ENCODE data around the gene AKAP6.

Gene AKAP6

GRCh38 chr14:32588448-32589320, 259.6 kb downstream of the AKAP6 start:
- DNase-seq (ENCODE audit: low read depth) = peak; percentile 66

- no peak for DNase-seq (ENCODE audit: low read depth)
Observed at GRCh38 chr14:32590157-32590556, 261.1 kb downstream of the AKAP6 start.

- peak; percentile 87 for DNase-seq (ENCODE audit: low read depth)
Observed at GRCh38 chr14:32593290-32593942, 264.3 kb downstream of the AKAP6 start.

- DNase-seq (ENCODE audit: low read depth) = peak; percentile 74
Observed at GRCh38 chr14:32594766-32595165, 265.7 kb downstream of the AKAP6 start.

- no peak for DNase-seq (ENCODE audit: low read depth)
Observed at GRCh38 chr14:32595497-32595896, 266.4 kb downstream of the AKAP6 start.

GRCh38 chr14:32596390-32596789, 267.3 kb downstream of the AKAP6 start:
- DNase-seq (ENCODE audit: low read depth) = peak; percentile 58

- peak; percentile 56 for DNase-seq (ENCODE audit: low read depth)
Observed at GRCh38 chr14:32597771-32598170, 268.7 kb downstream of the AKAP6 start.

GRCh38 chr14:32601069-32601468, 272.0 kb downstream of the AKAP6 start:
- DNase-seq (ENCODE audit: low read depth) = no peak

- DNase-seq (ENCODE audit: low read depth) = no peak
Observed at GRCh38 chr14:32601906-32602305, 272.8 kb downstream of the AKAP6 start.

GRCh38 chr14:32602699-32603098, 273.6 kb downstream of the AKAP6 start:
- no peak for DNase-seq (ENCODE audit: low read depth)

- DNase-seq (ENCODE audit: low read depth) = no peak
Observed at GRCh38 chr14:32603992-32604565, 275.0 kb downstream of the AKAP6 start.

- DNase-seq (ENCODE audit: low read depth) = no peak
Observed at GRCh38 chr14:32606301-32606700, 277.2 kb downstream of the AKAP6 start.

- no peak for DNase-seq (ENCODE audit: low read depth)
Observed at GRCh38 chr14:32607399-32607798, 278.3 kb downstream of the AKAP6 start.

- DNase-seq (ENCODE audit: low read depth) = no peak
Observed at GRCh38 chr14:32608857-32609256, 279.8 kb downstream of the AKAP6 start.

GRCh38 chr14:32609388-32609787, 280.3 kb downstream of the AKAP6 start:
- DNase-seq (ENCODE audit: low read depth) = no peak

- DNase-seq (ENCODE audit: low read depth) = peak; percentile 87
Observed at GRCh38 chr14:32611752-32612151, 282.7 kb downstream of the AKAP6 start.

- DNase-seq (ENCODE audit: low read depth) = peak; percentile 55
Observed at GRCh38 chr14:32618991-32619390, 289.9 kb downstream of the AKAP6 start.

GRCh38 chr14:32620303-32620702, 291.2 kb downstream of the AKAP6 start:
- peak; percentile 85 for DNase-seq (ENCODE audit: low read depth)

- peak; percentile 57 for DNase-seq (ENCODE audit: low read depth)
Observed at GRCh38 chr14:32620724-32621123, 291.6 kb downstream of the AKAP6 start.

GRCh38 chr14:32621585-32621984, 292.5 kb downstream of the AKAP6 start:
- DNase-seq (ENCODE audit: low read depth) = no peak

GRCh38 chr14:32622742-32623141, 293.6 kb downstream of the AKAP6 start:
- no peak for DNase-seq (ENCODE audit: low read depth)

- peak; percentile 73 for DNase-seq (ENCODE audit: low read depth)
Observed at GRCh38 chr14:32623300-32624093, 294.4 kb downstream of the AKAP6 start.

Measured in ELR (cell line).